Activated T-cell treated with anti-CD3 and anti-CD28 coated beads, Interleukin-2, amount 50 U/mL, for 24 hours (primary cell): Measurements from ENCODE around the gene SLC38A9.
A peak's percentile ranks its signal among the peaks of the same experiment; 100 is the strongest.
"Not testable (repeated sequence)": the region's sequence is repeated elsewhere in the genome, so short reads cannot be mapped to it uniquely, and the experiment has no call there.

ENCODE experiments used
- DNase-seq: peaks from one replicate; pipeline ENCODE4 v3.0.0-alpha.2; 2020
- H3K27ac Mint-ChIP-seq: 2 replicates; pipeline ENCODE4 v1.8.0; 2020; ENCODE audit warnings: mild to moderate bottlenecking, mixed read lengths
- H3K27me3 Mint-ChIP-seq: 2 replicates; pipeline ENCODE4 v1.8.0; 2020; ENCODE audit warnings: mixed read lengths
- H3K36me3 Mint-ChIP-seq: 2 replicates; pipeline ENCODE4 v1.8.0; 2020; ENCODE audit warnings: low read depth, mixed read lengths
- H3K4me1 Mint-ChIP-seq: 2 replicates; pipeline ENCODE4 v1.8.0; 2020; ENCODE audit warnings: low read depth, mixed read lengths
- H3K4me3 Mint-ChIP-seq: 2 replicates; pipeline ENCODE4 v1.8.0; 2020; ENCODE audit warnings: mild to moderate bottlenecking, moderate library complexity, mixed read lengths
- H3K9me3 Mint-ChIP-seq: 2 replicates; pipeline ENCODE4 v1.8.0; 2020; ENCODE audit warnings: mixed read lengths

Gene SLC38A9

GRCh38 chr5:55712023-55712859, at the start of gene SLC38A9:
Gene SLC38A9, minus strand, starts transcription at chr5:55712324. Its CDS starts 14,366 bp downstream, at chr5:55697958.
- Mint-ChIP-seq H3K27ac (peak within 1 kb of the TSS; percentile 93), H3K36me3 (peaks cover 29% of the 10 kb centered on the region), H3K4me1 (peaks cover 34% of the 10 kb centered on the region), H3K27me3 (no peaks in the 10 kb centered on the region), H3K9me3 (no peaks in the 10 kb centered on the region), H3K4me3 (peak within 1 kb of the TSS; percentile 98)
- peak; percentile 94 for DNase-seq

GRCh38 chr5:55761721-55762120, 49.6 kb upstream of the SLC38A9 start:
- not testable (repeated sequence) for H3K36me3 Mint-ChIP-seq, H3K4me3 Mint-ChIP-seq, DNase-seq, H3K27ac Mint-ChIP-seq, H3K9me3 Mint-ChIP-seq
- H3K27me3 Mint-ChIP-seq, result peaks cover 12% of the 10 kb centered on the region
- H3K4me1 Mint-ChIP-seq, result peaks cover 34% of the 10 kb centered on the region

GRCh38 chr5:55758714-55759113, 46.6 kb upstream of the SLC38A9 start:
- Mint-ChIP-seq H3K27ac (peak overlapping the region; percentile 93), H3K4me3 (peak overlapping the region; percentile 59), H3K9me3 (no peaks in the 10 kb centered on the region), H3K4me1 (peaks cover 22% of the 10 kb centered on the region), H3K36me3 (no peaks in the 10 kb centered on the region), H3K27me3 (peaks cover 23% of the 10 kb centered on the region)
- no peak for DNase-seq

GRCh38 chr5:55758231-55758630, 46.1 kb upstream of the SLC38A9 start:
- no peak for DNase-seq
- peak overlapping the region; percentile 93 for H3K27ac Mint-ChIP-seq
- H3K36me3 Mint-ChIP-seq, result no peaks in the 10 kb centered on the region
- peaks cover 18% of the 10 kb centered on the region for H3K4me1 Mint-ChIP-seq
- peaks cover 23% of the 10 kb centered on the region for H3K27me3 Mint-ChIP-seq
- H3K9me3 Mint-ChIP-seq, result no peaks in the 10 kb centered on the region
- peak overlapping the region; percentile 59 for H3K4me3 Mint-ChIP-seq

- DNase-seq, result no peak
- H3K27ac Mint-ChIP-seq, result no peak overlapping the region
Measured at GRCh38 chr5:55750499-55750898, 38.4 kb upstream of the SLC38A9 start.

GRCh38 chr5:55750063-55750462, 37.9 kb upstream of the SLC38A9 start:
- H3K4me1 Mint-ChIP-seq, result no peaks in the 10 kb centered on the region
- DNase-seq, result no peak
- H3K27me3 Mint-ChIP-seq, result peaks cover 3% of the 10 kb centered on the region

More at GRCh38 chr5:55750499-55750898, 38.4 kb upstream of the SLC38A9 start:
- Mint-ChIP-seq H3K9me3 (no peaks in the 10 kb centered on the region), H3K4me3 (no peak overlapping the region), H3K36me3 (no peaks in the 10 kb centered on the region), H3K27me3 (peaks cover 4% of the 10 kb centered on the region), H3K4me1 (no peaks in the 10 kb centered on the region)

GRCh38 chr5:55749387-55749786, 37.3 kb upstream of the SLC38A9 start:
- Mint-ChIP-seq H3K27me3 (peaks cover 6% of the 10 kb centered on the region), H3K36me3 (no peaks in the 10 kb centered on the region), H3K4me3 (no peak overlapping the region), H3K4me1 (no peaks in the 10 kb centered on the region), H3K9me3 (no peaks in the 10 kb centered on the region), H3K27ac (no peak overlapping the region)
- DNase-seq, result no peak

More at GRCh38 chr5:55750063-55750462, 37.9 kb upstream of the SLC38A9 start:
- no peaks in the 10 kb centered on the region for H3K9me3 Mint-ChIP-seq
- no peaks in the 10 kb centered on the region for H3K36me3 Mint-ChIP-seq
- H3K27ac Mint-ChIP-seq, result no peak overlapping the region
- no peak overlapping the region for H3K4me3 Mint-ChIP-seq

- H3K27ac Mint-ChIP-seq, result no peak overlapping the region
- no peak for DNase-seq
- no peaks in the 10 kb centered on the region for H3K36me3 Mint-ChIP-seq
- no peaks in the 10 kb centered on the region for H3K9me3 Mint-ChIP-seq
- H3K27me3 Mint-ChIP-seq, result peaks cover 9% of the 10 kb centered on the region
- H3K4me1 Mint-ChIP-seq, result no peaks in the 10 kb centered on the region
- no peak overlapping the region for H3K4me3 Mint-ChIP-seq
Measured at GRCh38 chr5:55747778-55748318, 35.7 kb upstream of the SLC38A9 start.

GRCh38 chr5:55742778-55743177, 30.7 kb upstream of the SLC38A9 start:
- no peaks in the 10 kb centered on the region for H3K36me3 Mint-ChIP-seq
- no peaks in the 10 kb centered on the region for H3K4me1 Mint-ChIP-seq
- no peak for DNase-seq
- no peak overlapping the region for H3K4me3 Mint-ChIP-seq
- no peaks in the 10 kb centered on the region for H3K9me3 Mint-ChIP-seq
- H3K27ac Mint-ChIP-seq, result no peak overlapping the region
- H3K27me3 Mint-ChIP-seq, result peaks cover 9% of the 10 kb centered on the region

- H3K9me3 Mint-ChIP-seq, result no peaks in the 10 kb centered on the region
- no peak within 1 kb of the TSS for H3K27ac Mint-ChIP-seq
- no peak for DNase-seq
- no peaks in the 10 kb centered on the region for H3K36me3 Mint-ChIP-seq
- H3K4me1 Mint-ChIP-seq, result no peaks in the 10 kb centered on the region
- no peak within 1 kb of the TSS for H3K4me3 Mint-ChIP-seq
- no peaks in the 10 kb centered on the region for H3K27me3 Mint-ChIP-seq
Measured at GRCh38 chr5:55737793-55738192, 25.7 kb upstream of the SLC38A9 start, which contains the start of gene DDX4. Gene DDX4, plus strand, starts transcription at chr5:55738061. Its CDS starts 903 bp downstream, at chr5:55738964.

- H3K27ac Mint-ChIP-seq, result no peak overlapping the region
- no peaks in the 10 kb centered on the region for H3K27me3 Mint-ChIP-seq
- no peaks in the 10 kb centered on the region for H3K9me3 Mint-ChIP-seq
- no peak overlapping the region for H3K4me3 Mint-ChIP-seq
- no peak for DNase-seq
- H3K36me3 Mint-ChIP-seq, result no peaks in the 10 kb centered on the region
- H3K4me1 Mint-ChIP-seq, result no peaks in the 10 kb centered on the region
Measured at GRCh38 chr5:55734658-55735057, 22.5 kb upstream of the SLC38A9 start.

GRCh38 chr5:55732585-55732984, 20.5 kb upstream of the SLC38A9 start:
- no peaks in the 10 kb centered on the region for H3K27me3 Mint-ChIP-seq
- no peak for DNase-seq

GRCh38 chr5:55731848-55732247, 19.7 kb upstream of the SLC38A9 start:
- Mint-ChIP-seq H3K9me3 (no peaks in the 10 kb centered on the region), H3K4me1 (no peaks in the 10 kb centered on the region), H3K36me3 (no peaks in the 10 kb centered on the region), H3K27ac (no peak overlapping the region), H3K4me3 (no peak overlapping the region), H3K27me3 (no peaks in the 10 kb centered on the region)
- DNase-seq, result no peak

More at GRCh38 chr5:55732585-55732984, 20.5 kb upstream of the SLC38A9 start:
- Mint-ChIP-seq H3K4me3 (no peak overlapping the region), H3K27ac (no peak overlapping the region), H3K36me3 (no peaks in the 10 kb centered on the region), H3K4me1 (no peaks in the 10 kb centered on the region), H3K9me3 (no peaks in the 10 kb centered on the region)

GRCh38 chr5:55724281-55724680, 12.2 kb upstream of the SLC38A9 start:
- DNase-seq, result no peak
- H3K4me1 Mint-ChIP-seq, result no peaks in the 10 kb centered on the region
- H3K27ac Mint-ChIP-seq, result no peak overlapping the region
- no peaks in the 10 kb centered on the region for H3K9me3 Mint-ChIP-seq
- H3K36me3 Mint-ChIP-seq, result no peaks in the 10 kb centered on the region
- H3K4me3 Mint-ChIP-seq, result no peak overlapping the region
- H3K27me3 Mint-ChIP-seq, result peaks cover 2% of the 10 kb centered on the region

GRCh38 chr5:55720188-55720703, 8.1 kb upstream of the SLC38A9 start:
- no peaks in the 10 kb centered on the region for H3K4me1 Mint-ChIP-seq
- DNase-seq, result no peak
- no peaks in the 10 kb centered on the region for H3K9me3 Mint-ChIP-seq
- H3K27me3 Mint-ChIP-seq, result peaks cover 2% of the 10 kb centered on the region
- no peak overlapping the region for H3K27ac Mint-ChIP-seq
- H3K4me3 Mint-ChIP-seq, result no peak overlapping the region
- H3K36me3 Mint-ChIP-seq, result no peaks in the 10 kb centered on the region
